OCI-LY3 (cell line): ENCODE measurements around the gene BCL2L2.

Source experiments
- CTCF ChIP-seq: fragments of 200-600, 300-600 bp; sonication (generic); IDR thresholded peaks from 2 replicates; pipeline ENCODE4 v1.5.1; 2014; ENCODE audit warnings: antibody characterized with exemption, low read length, low read depth
- EZH2phosphoT487 ChIP-seq: fragments of 200-600 bp; shearing (Covaris generic); IDR thresholded peaks from 2 replicates; pipeline ENCODE4 v1.6.1; 2018; ENCODE audit warnings: antibody characterized with exemption, mixed run types, low read depth

- no peak for TF ChIP-seq CTCF
- TF ChIP-seq EZH2phosphoT487 = no peak
Observed at GRCh38 chr14:23357261-23357660, 50.6 kb downstream of the BCL2L2 start.
